Brain microvascular endothelial cell (primary cell): Measurements from ENCODE around the gene STARD5.

Source experiments
- DNase-seq: peaks from one replicate; pipeline ENCODE4 v3.0.0-alpha.2; 2020
- H3K27ac ChIP-seq: fragments of 250-450 bp; sonication (Bioruptor Pico); 2 replicates; pipeline ENCODE4 v1.5.1; 2020; ENCODE audit warnings: mild to moderate bottlenecking, moderate library complexity
- H3K27me3 ChIP-seq: fragments of 250-450 bp; sonication (Bioruptor Pico); replicated peaks from 2 replicates; pipeline ENCODE4 v1.5.1; 2020; ENCODE audit warnings: mild to moderate bottlenecking
- H3K36me3 ChIP-seq: fragments of 250-450 bp; sonication (Bioruptor Pico); replicated peaks from 2 replicates; pipeline ENCODE4 v1.5.1; 2020; ENCODE audit warnings: mild to moderate bottlenecking
- H3K4me3 ChIP-seq: 2 replicates; pipeline ENCODE4 v1.5.1; 2011; ENCODE audit warnings: low read depth, mild to moderate bottlenecking, control low read depth, low read length, moderate library complexity
- CTCF ChIP-seq: IDR thresholded peaks from 2 replicates; pipeline ENCODE4 v1.5.1; 2011; ENCODE audit warnings: low read depth, mild to moderate bottlenecking, moderate library complexity, low read length, control low read depth, inconsistent platforms; ENCODE audit errors: missing control alignments
- in situ Hi-C: cut with HindIII; loops from 2 replicates; pipeline ENCODE4 v1.10.0; 2017; ENCODE audit warnings: low sequenced_read_pairs, low pct_ligation_motif_present

STARD5 gene

GRCh38 chr15:81264072-81264857, 59.7 kb downstream of the STARD5 start:
- Histone ChIP-seq H3K4me3 (no peak overlapping the region), H3K36me3 (no peaks in the 10 kb centered on the region), H3K27ac (no peak overlapping the region), H3K27me3 (no peaks in the 10 kb centered on the region)
- in situ Hi-C loops = loop anchor here (25.0 kb wide), 1 partner anchor 152 kb away; no protein-coding TSS in a partner anchor
- no peak for DNase-seq
- no peak for TF ChIP-seq CTCF

GRCh38 chr15:81263477-81263876, 60.5 kb downstream of the STARD5 start:
- Histone ChIP-seq H3K4me3 (no peak overlapping the region), H3K27ac (no peak overlapping the region), H3K36me3 (no peaks in the 10 kb centered on the region), H3K27me3 (no peaks in the 10 kb centered on the region)
- no peak for TF ChIP-seq CTCF
- in situ Hi-C loops = loop anchor here (25.0 kb wide), 1 partner anchor 151 kb away; no protein-coding TSS in a partner anchor
- no peak for DNase-seq

GRCh38 chr15:81261172-81261811, 62.6 kb downstream of the STARD5 start:
- no peak for TF ChIP-seq CTCF
- H3K27me3 ChIP-seq = peaks cover 3% of the 10 kb centered on the region
- H3K4me3 ChIP-seq = no peak overlapping the region
- no peaks in the 10 kb centered on the region for H3K36me3 ChIP-seq
- in situ Hi-C loops = loop anchor here (25.0 kb wide), 1 partner anchor 149 kb away; no protein-coding TSS in a partner anchor
- no peak overlapping the region for H3K27ac ChIP-seq
- DNase-seq = no peak

- Histone ChIP-seq H3K27ac (no peak overlapping the region), H3K36me3 (no peaks in the 10 kb centered on the region), H3K27me3 (peaks cover 3% of the 10 kb centered on the region), H3K4me3 (no peak overlapping the region)
- no peak for TF ChIP-seq CTCF
- in situ Hi-C loops = loop anchor here (25.0 kb wide), 1 partner anchor 148 kb away; no protein-coding TSS in a partner anchor
- no peak for DNase-seq
These were observed 64.1 kb downstream of the STARD5 start for GRCh38 chr15:81259760-81260298.
